CD14-positive monocyte (primary cell): ENCODE results near the gene MFSD8. TPM values are rescaled to one million over a fixed set of nuclear protein-coding genes. Genes with fewer than 3 reads are reported as not detected.

Experiments
- DNase-seq, 3 donors: peaks; one replicate each; pipeline ENCODE4 v3.0.0-alpha.2; 2011 to 2022
- H2AFZ ChIP-seq: 2 replicates; pipeline ENCODE4 v1.6.0; 2012; ENCODE audit warnings: mild to moderate bottlenecking, low read depth, low read length, inconsistent platforms; ENCODE audit not compliant: insufficient read depth, poor library complexity, severe bottlenecking
- H3K27ac ChIP-seq, 2 donors: 1 replicate in 1 of 2; 2 replicates in 1 of 2; pipeline ENCODE4 v1.5.1; 2012 to 2013; ENCODE audit warnings: low read length in 2 of 2, control low read depth in 1 of 2, inconsistent platforms in 1 of 2, low read depth in 1 of 2, mild to moderate bottlenecking in 1 of 2
- H3K27me3 ChIP-seq, 2 donors: one replicate each; pipeline versions ENCODE4 v1.6.0 to v1.6.1; 2011 to 2013; ENCODE audit warnings: low read length in 2 of 2; ENCODE audit not compliant: control insufficient read depth in 2 of 2, insufficient read depth in 2 of 2
- H3K36me3 ChIP-seq, 2 donors: replicated peaks in 1 of 2; 1 replicate in 1 of 2; 2 replicates in 1 of 2; pipeline versions ENCODE4 v1.5.1 to v1.6.1; 2012 to 2013; ENCODE audit warnings: low read length in 2 of 2, control low read depth in 1 of 2, inconsistent platforms in 1 of 2, mild to moderate bottlenecking in 1 of 2; ENCODE audit not compliant: insufficient read depth in 2 of 2, control insufficient read depth in 1 of 2
- H3K4me1 ChIP-seq, 2 donors: 1 replicate in 1 of 2; 2 replicates in 1 of 2; pipeline versions ENCODE4 v1.5.1 to v1.6.1; 2012 to 2013; ENCODE audit warnings: low read length in 2 of 2, control low read depth in 1 of 2, inconsistent platforms in 1 of 2, mild to moderate bottlenecking in 1 of 2, moderate library complexity in 1 of 2; ENCODE audit not compliant: insufficient read depth in 2 of 2, control insufficient read depth in 1 of 2
- H3K4me2 ChIP-seq: replicated peaks from 2 replicates; pipeline ENCODE3; 2012; ENCODE audit warnings: low read length, moderate library complexity, mild to moderate bottlenecking; ENCODE audit not compliant: poor library complexity, severe bottlenecking; ENCODE audit errors: extremely low read depth
- H3K4me3 ChIP-seq, 3 experiments: fragments of 200-600 bp in 1 of 3; sonication (generic) in 1 of 3; replicated peaks in 1 of 3; 1 replicate in 2 of 3; 2 replicates in 1 of 3; pipeline ENCODE4 v1.5.1; 2011 to 2013; ENCODE audit warnings: low read length in 3 of 3, mild to moderate bottlenecking in 3 of 3, control low read depth in 2 of 3, low read depth in 2 of 3, inconsistent platforms in 1 of 3, moderate library complexity in 1 of 3
- H3K79me2 ChIP-seq: 2 replicates; pipeline ENCODE4 v1.6.0; 2012; ENCODE audit warnings: mild to moderate bottlenecking, control low read depth, inconsistent platforms, low read length, moderate library complexity; ENCODE audit not compliant: insufficient read depth
- H3K9ac ChIP-seq: 2 replicates; pipeline ENCODE4 v1.6.0; 2017; ENCODE audit warnings: low read length, mild to moderate bottlenecking; ENCODE audit not compliant: insufficient read depth, poor library complexity, severe bottlenecking
- H3K9me3 ChIP-seq, 2 donors: replicated peaks in 1 of 2; 1 replicate in 1 of 2; 2 replicates in 1 of 2; pipeline versions ENCODE4 v1.5.1 to v1.6.1; 2012 to 2013; ENCODE audit warnings: low read length in 2 of 2, control low read depth in 1 of 2; ENCODE audit not compliant: control insufficient read depth in 1 of 2, insufficient read depth in 1 of 2
- H4K20me1 ChIP-seq: 2 replicates; pipeline ENCODE4 v1.6.0; 2012; ENCODE audit warnings: mild to moderate bottlenecking, low read length, control low read depth, moderate library complexity; ENCODE audit not compliant: insufficient read depth
- H3K27ac Mint-ChIP-seq, 7 donors: one replicate each; pipeline ENCODE4 v1.8.0; 2020; ENCODE audit warnings: mild to moderate bottlenecking in 7 of 7, mixed read lengths in 7 of 7, moderate library complexity in 6 of 7, inconsistent platforms in 2 of 7
- H3K27me3 Mint-ChIP-seq, 3 donors: one replicate each; pipeline ENCODE4 v1.8.0; 2021 to 2022; ENCODE audit warnings: low read depth in 3 of 3, mild to moderate bottlenecking in 3 of 3, mixed read lengths in 3 of 3, moderate library complexity in 3 of 3, inconsistent platforms in 1 of 3
- H3K36me3 Mint-ChIP-seq, 2 donors: one replicate each; pipeline ENCODE4 v1.8.0; 2020; ENCODE audit warnings: mixed read lengths in 2 of 2, inconsistent platforms in 1 of 2, mild to moderate bottlenecking in 1 of 2
- H3K4me1 Mint-ChIP-seq: one replicate; pipeline ENCODE4 v1.8.0; 2020; ENCODE audit warnings: mild to moderate bottlenecking, mixed read lengths
- H3K4me3 Mint-ChIP-seq, 2 donors: one replicate each; pipeline ENCODE4 v1.8.0; 2020; ENCODE audit warnings: mild to moderate bottlenecking in 2 of 2, mixed read lengths in 2 of 2, moderate library complexity in 1 of 2
- H3K9me3 Mint-ChIP-seq, 7 donors: one replicate each; pipeline ENCODE4 v1.8.0; 2020 to 2022; ENCODE audit warnings: mixed read lengths in 7 of 7, mild to moderate bottlenecking in 6 of 7, moderate library complexity in 6 of 7, inconsistent platforms in 2 of 7
- CTCF ChIP-seq: fragments of 200-600 bp; IDR thresholded peaks from one replicate; pipeline ENCODE4 v1.8.0; 2022; ENCODE audit warnings: antibody characterized with exemption, mild to moderate bottlenecking
- WGBS: methylation state at CpG from one replicate; pipeline ENCODE4 v1.1.5; 2013; ENCODE audit warnings: missing lambda C conversion rate; ENCODE audit not compliant: insufficient coverage; 5-methylcytosine and 5-hydroxymethylcytosine counted together
- intact Hi-C, 2 donors: fragments of 100-400 bp; cut with micrococcal nuclease; formaldehyde crosslinking; loops; one replicate each; pipeline versions ENCODE4 v1.15.0 to v1.15.1; 2023
- polyA plus RNA-seq, 3 donors: library from polyadenylated mRNA; depleted of rRNA in 1 of 3; unstranded in 2 of 3; stranded (reverse) in 1 of 3; fragments of 300-500 nt in 2 of 3; fragments of >200 nt in 1 of 3; fragmentation: Illumina TruSeq in 2 of 3; gene quantifications; 1 replicate in 2 of 3; 2 replicates in 1 of 3; pipeline ENCODE4 v1.2.3, GENCODE V29; 2012 to 2021
- small RNA-seq: library from RNA; depleted of rRNA; stranded (forward); fragments of <200 nt; gene quantifications from one replicate; pipeline ENCODE3, GENCODE V24; 2012; ENCODE audit warnings: low read depth; ENCODE audit not compliant: insufficient read length

Gene MFSD8
- polyA plus RNA-seq, 3 donors = 7.0 to 15.8 (median 14.2) TPM

- Mint-ChIP-seq H3K9me3 (peaks cover 0 to 2% (median 0%) of the 10 kb centered on the region in 7 donors), H3K4me1 (peaks cover 5% of the 10 kb centered on the region), H3K27ac (no peak overlapping the region), H3K4me3 (no peak overlapping the region), H3K27me3 (peaks cover 0 to 1% (median 0%) of the 10 kb centered on the region in 3 donors), H3K36me3 (peaks cover 0 to 6% of the 10 kb centered on the region in 2 donors)
- no peaks in the 10 kb centered on the region for H3K4me1 ChIP-seq
- no peak overlapping the region for H3K4me2 ChIP-seq
- no peak overlapping the region for H3K4me3 ChIP-seq
- DNase-seq = no peak
- no peak for TF ChIP-seq CTCF
- no peaks in the 10 kb centered on the region for H3K36me3 ChIP-seq
- intact Hi-C loops = no loop called here
- no peaks in the 10 kb centered on the region for H3K27me3 ChIP-seq
- no peaks in the 10 kb centered on the region for H3K9me3 ChIP-seq
- no peaks in the 10 kb centered on the region for H3K79me2 ChIP-seq
- no peaks in the 10 kb centered on the region for H4K20me1 ChIP-seq
- H3K9ac ChIP-seq = no peak overlapping the region
- H2AFZ ChIP-seq = no peak overlapping the region
- no peak overlapping the region for H3K27ac ChIP-seq
These were observed 94.7 kb downstream of the MFSD8 start for GRCh38 chr4:127870281-127870680.

GRCh38 chr4:127868196-127868595 is 96.8 kb downstream of the MFSD8 start:
- Histone ChIP-seq H3K4me2 (no peak overlapping the region), H3K79me2 (no peaks in the 10 kb centered on the region), H2AFZ (no peak overlapping the region), H3K9me3 (no peaks in the 10 kb centered on the region), H3K9ac (no peak overlapping the region), H4K20me1 (no peaks in the 10 kb centered on the region), H3K4me1 (no peaks in the 10 kb centered on the region), H3K27me3 (no peaks in the 10 kb centered on the region), H3K4me3 (no peak overlapping the region), H3K36me3 (no peaks in the 10 kb centered on the region), H3K27ac (no peak overlapping the region)
- Mint-ChIP-seq H3K36me3 (peaks cover 0 to 1% of the 10 kb centered on the region in 2 donors), H3K4me1 (peaks cover 5% of the 10 kb centered on the region), H3K9me3 (peaks cover 0 to 2% (median 0%) of the 10 kb centered on the region in 7 donors), H3K27ac (no peak overlapping the region), H3K4me3 (no peak overlapping the region), H3K27me3 (peaks cover 0 to 1% (median 0%) of the 10 kb centered on the region in 3 donors)
- no peak for TF ChIP-seq CTCF
- no peak for DNase-seq
- no CpG with 5 or more reads among the region's 2 CpGs for WGBS
- intact Hi-C loops = no loop called here

Small RNA genes within 50 kb of the gene (small RNA-seq; reads per million reads assigned to genes)
- not detected for gene RNU6-583P

Other genes with a start within 250 kb of the MFSD8 start
- gene SLC25A31, start 234.8 kb downstream of the MFSD8 start, polyA plus RNA-seq = not detected
- under 1 TPM in 1 of 3 donors, not detected in 2; 0.04 TPM for gene HSPA4L, start 182.9 kb downstream of the MFSD8 start, polyA plus RNA-seq
- under 1 TPM; 0.34 to 0.65 (median 0.38) TPM for gene PLK4, start 84.3 kb downstream of the MFSD8 start, polyA plus RNA-seq
- gene ABHD18, start 233 bp upstream of the MFSD8 start, polyA plus RNA-seq = 1 to 10 TPM; 6.1 to 9.5 (median 6.4) TPM
- gene LARP1B, start 96.1 kb upstream of the MFSD8 start, polyA plus RNA-seq = 1 to 10 TPM; 3.0 to 5.7 (median 3.7) TPM